PC-9 (cell line): Measurements from ENCODE around the gene RSF1. TPM values are rescaled to one million over a fixed set of nuclear protein-coding genes. Genes with fewer than 3 reads are reported as not detected.

Experiments
- BruUV-seq: library from RNA; stranded (reverse); fragments of 400-500 nt; replicated peaks from 2 replicates; lab custom pipeline; 2021; lab: Mats Ljungman, UMichigan
- CTCF ChIA-PET: fragments of 300-600 bp; sonication (Branson Sonifier 250); formaldehyde crosslinking; loops from one replicate; lab custom pipeline; 2022; ENCODE audit warnings: antibody characterized with exemption; lab: Charles Lee
- POLR2A ChIA-PET: fragments of 300-600 bp; sonication (Branson Sonifier 250); formaldehyde crosslinking; loops from one replicate; lab custom pipeline; 2022; ENCODE audit warnings: antibody characterized with exemption; ENCODE audit not compliant: unreplicated experiment; lab: Charles Lee
- DNase-seq, 2 experiments: peaks; one replicate each; pipeline versions ENCODE4 v3.0.0 to v3.0.0-alpha.2; 2015 to 2022; ENCODE audit warnings: mixed read lengths in 1 of 2
- H2AFZ ChIP-seq: fragments of 200-600 bp; sonication (generic); 2 replicates; pipeline ENCODE4 v1.8.1; 2017; ENCODE audit warnings: antibody characterized with exemption
- H3F3A ChIP-seq: fragments of 200-600 bp; sonication (generic); 2 replicates; pipeline ENCODE4 v1.8.1; 2017; ENCODE audit warnings: antibody characterized with exemption, mild to moderate bottlenecking, low read depth; ENCODE audit not compliant: insufficient read depth
- H3K27ac ChIP-seq: fragments of 200-600 bp; sonication (generic); 2 replicates; pipeline ENCODE4 v1.6.1; 2016; ENCODE audit warnings: mixed run types
- H3K27me3 ChIP-seq: fragments of 200-600 bp; sonication (generic); 2 replicates; pipeline ENCODE4 v1.6.1; 2016; ENCODE audit warnings: low read depth, mixed run types; ENCODE audit not compliant: insufficient read depth
- H3K36me3 ChIP-seq: fragments of 200-600 bp; sonication (generic); 2 replicates; pipeline ENCODE4 v1.6.1; 2016; ENCODE audit warnings: low read depth, mixed run types
- H3K4me1 ChIP-seq: fragments of 200-600 bp; sonication (generic); replicated peaks from 2 replicates; pipeline ENCODE4 v1.6.1; 2016; ENCODE audit warnings: mixed run types; ENCODE audit not compliant: insufficient read depth
- H3K4me2 ChIP-seq: fragments of 200-600 bp; sonication (generic); 2 replicates; pipeline ENCODE4 v1.6.1; 2017; ENCODE audit warnings: mixed run types
- H3K4me3 ChIP-seq: fragments of 200-600 bp; sonication (generic); 2 replicates; pipeline ENCODE4 v1.6.1; 2016; ENCODE audit warnings: mixed run types
- H3K79me2 ChIP-seq: fragments of 200-600 bp; sonication (generic); 2 replicates; pipeline ENCODE4 v1.6.1; 2017; ENCODE audit warnings: low read depth, mixed run types
- H3K9me2 ChIP-seq: fragments of 200-600 bp; sonication (generic); 2 replicates; pipeline ENCODE4 v1.8.1; 2017; ENCODE audit warnings: mild to moderate bottlenecking; ENCODE audit not compliant: insufficient read depth
- H3K9me3 ChIP-seq: fragments of 200-600 bp; sonication (generic); 2 replicates; pipeline ENCODE4 v1.8.1; 2016; ENCODE audit warnings: low read depth; ENCODE audit not compliant: insufficient read depth
- H4K20me1 ChIP-seq: fragments of 200-600 bp; sonication (generic); 2 replicates; pipeline ENCODE4 v1.8.1; 2017; ENCODE audit not compliant: insufficient read depth
- CTCF ChIP-seq: fragments of 200-600 bp; sonication (generic); conservative IDR thresholded peaks from 2 replicates; pipeline ENCODE4 v1.6.1; 2017; ENCODE audit warnings: mixed run types, antibody characterized with exemption, mild to moderate bottlenecking, moderate library complexity
- EZH2 ChIP-seq: fragments of 200-600 bp; sonication (generic); IDR thresholded peaks from 2 replicates; pipeline ENCODE4 v1.8.0; 2017; ENCODE audit warnings: antibody characterized with exemption, low read depth
- intact Hi-C: fragments of 100-400 bp; cut with micrococcal nuclease; formaldehyde crosslinking; loops from one replicate; pipeline ENCODE4 v1.10.0; 2022; ENCODE audit not compliant: unreplicated experiment
- total RNA-seq: library from RNA; stranded (reverse); gene quantifications from 2 replicates; pipeline ENCODE4 v1.2.3, GENCODE V29; 2021

Gene RSF1
- total RNA-seq, 1 experiment from 2014 or later = 110 TPM

GRCh38 chr11:77736473-77736872, 84.0 kb downstream of the RSF1 start:
- H3K4me3 ChIP-seq = no peak overlapping the region
- TF ChIP-seq EZH2 (no peak), CTCF (no peak)
- H3K9me2 ChIP-seq = no peaks in the 10 kb centered on the region
- no peaks in the 10 kb centered on the region for H4K20me1 ChIP-seq
- H3K79me2 ChIP-seq = no peaks in the 10 kb centered on the region
- H3K4me2 ChIP-seq = no peak overlapping the region
- H3K9me3 ChIP-seq = peaks cover 22% of the 10 kb centered on the region
- H3F3A ChIP-seq = peaks cover 6% of the 10 kb centered on the region
- ChIA-PET CTCF (interaction anchor here (0.5 kb wide), 1 partner anchor 295 kb away, joined by 4 read pairs; no protein-coding TSS in a partner anchor), POLR2A (no interaction called here)
- H3K36me3 ChIP-seq = peaks cover 54% of the 10 kb centered on the region
- H3K27me3 ChIP-seq = no peaks in the 10 kb centered on the region
- no peak for DNase-seq
- no TSS peak for BruUV-seq
- no peaks in the 10 kb centered on the region for H3K4me1 ChIP-seq
- no peak overlapping the region for H3K27ac ChIP-seq
- H2AFZ ChIP-seq = no peak overlapping the region
- intact Hi-C loops = no loop called here

- Histone ChIP-seq H3K79me2 (no peaks in the 10 kb centered on the region), H3K9me2 (no peaks in the 10 kb centered on the region), H3F3A (peaks cover 6% of the 10 kb centered on the region), H3K4me2 (no peak overlapping the region), H3K4me1 (no peaks in the 10 kb centered on the region), H3K27me3 (no peaks in the 10 kb centered on the region), H4K20me1 (no peaks in the 10 kb centered on the region), H3K9me3 (peaks cover 38% of the 10 kb centered on the region), H2AFZ (no peak overlapping the region), H3K36me3 (peaks cover 56% of the 10 kb centered on the region), H3K27ac (no peak overlapping the region), H3K4me3 (no peak overlapping the region)
- DNase-seq = no peak
- CTCF ChIA-PET = no interaction called here
- no TSS peak for BruUV-seq
- intact Hi-C loops = no loop called here
- no peak for TF ChIP-seq EZH2
- TF ChIP-seq CTCF = no peak
- POLR2A ChIA-PET = no interaction called here
Observed at GRCh38 chr11:77734890-77735289, 85.6 kb downstream of the RSF1 start.

- no peak for DNase-seq
- no TSS peak for BruUV-seq
- H3K36me3 ChIP-seq = peaks cover 47% of the 10 kb centered on the region
- H3K27me3 ChIP-seq = no peaks in the 10 kb centered on the region
- H3K9me2 ChIP-seq = no peaks in the 10 kb centered on the region
- TF ChIP-seq EZH2 = no peak
- H3F3A ChIP-seq = peaks cover 6% of the 10 kb centered on the region
- intact Hi-C loops = no loop called here
- H3K4me2 ChIP-seq = no peak overlapping the region
- no peaks in the 10 kb centered on the region for H4K20me1 ChIP-seq
- ChIA-PET POLR2A (no interaction called here), CTCF (no interaction called here)
- H3K27ac ChIP-seq = no peak overlapping the region
- H3K4me3 ChIP-seq = no peak overlapping the region
- H3K9me3 ChIP-seq = peaks cover 38% of the 10 kb centered on the region
- H2AFZ ChIP-seq = no peak overlapping the region
- H3K79me2 ChIP-seq = no peaks in the 10 kb centered on the region
- no peaks in the 10 kb centered on the region for H3K4me1 ChIP-seq
Observed at GRCh38 chr11:77732143-77732542, 88.4 kb downstream of the RSF1 start.

- TF ChIP-seq CTCF = no peak
- TF ChIP-seq EZH2 = no peak
- BruUV-seq = no TSS peak
Observed at GRCh38 chr11:77730789-77731188, 89.7 kb downstream of the RSF1 start.

More at GRCh38 chr11:77730789-77731188, 89.7 kb downstream of the RSF1 start:
- no peaks in the 10 kb centered on the region for H3K4me1 ChIP-seq
- H3F3A ChIP-seq = no peaks in the 10 kb centered on the region; the same call in 1 of the 2 replicates
- ChIA-PET CTCF (no interaction called here), POLR2A (no interaction called here)
- H3K27ac ChIP-seq = no peak overlapping the region
- no peaks in the 10 kb centered on the region for H3K27me3 ChIP-seq
- H3K9me2 ChIP-seq = no peaks in the 10 kb centered on the region
- H2AFZ ChIP-seq = no peak overlapping the region
- no peak overlapping the region for H3K4me3 ChIP-seq
- H3K9me3 ChIP-seq = peaks cover 38% of the 10 kb centered on the region
- H3K4me2 ChIP-seq = no peak overlapping the region
- no peak for DNase-seq
- no peaks in the 10 kb centered on the region for H3K79me2 ChIP-seq
- intact Hi-C loops = no loop called here
- H3K36me3 ChIP-seq = peaks cover 42% of the 10 kb centered on the region
- H4K20me1 ChIP-seq = no peaks in the 10 kb centered on the region
